GM23338 (cell line): ENCODE measurements around the gene ZNF775. TPM values are rescaled to one million over a fixed set of nuclear protein-coding genes. Genes with fewer than 3 reads are reported as not detected.

ENCODE experiments used
- ATAC-seq: fragments of 200-7000 bp; cut with Tn5 transposase; 3 replicates; pipeline ENCODE4 v1.9.1; 2020
- DNase-seq: peaks from one replicate; pipeline ENCODE4 v3.0.0-alpha.2; 2015; ENCODE audit warnings: low spot score
- H2AFZ ChIP-seq: fragments of 200-600 bp; sonication (generic); 2 replicates; pipeline ENCODE4 v1.8.0; 2016; ENCODE audit warnings: antibody characterized with exemption, mild to moderate bottlenecking, moderate library complexity
- H3F3A ChIP-seq: fragments of 200-600 bp; sonication (generic); replicated peaks from 2 replicates; pipeline ENCODE4 v1.8.0; 2017; ENCODE audit warnings: antibody characterized with exemption, mixed run types, low read depth
- H3K27ac ChIP-seq: fragments of 200-600 bp; sonication (generic); 2 replicates; pipeline ENCODE4 v1.6.1; 2016; ENCODE audit warnings: low read depth
- H3K27me3 ChIP-seq: fragments of 200-600 bp; sonication (generic); 2 replicates; pipeline ENCODE4 v1.8.0; 2016; ENCODE audit warnings: mild to moderate bottlenecking, mixed run types, moderate library complexity; ENCODE audit not compliant: insufficient read depth
- H3K36me3 ChIP-seq: fragments of 200-600 bp; sonication (generic); 2 replicates; pipeline ENCODE4 v1.8.0; 2016; ENCODE audit warnings: mild to moderate bottlenecking; ENCODE audit not compliant: insufficient read depth
- H3K4me1 ChIP-seq: fragments of 200-600 bp; sonication (generic); 2 replicates; pipeline ENCODE4 v1.8.0; 2016; ENCODE audit warnings: mild to moderate bottlenecking, moderate library complexity; ENCODE audit not compliant: insufficient read depth
- H3K4me2 ChIP-seq: fragments of 200-600 bp; sonication (generic); 2 replicates; pipeline ENCODE4 v1.7.1; 2017; ENCODE audit warnings: mixed run types
- H3K4me3 ChIP-seq: fragments of 200-600 bp; sonication (generic); 2 replicates; pipeline ENCODE4 v1.6.1; 2016; ENCODE audit warnings: mixed run types
- H3K79me2 ChIP-seq: fragments of 200-600 bp; sonication (generic); replicated peaks from 2 replicates; pipeline ENCODE4 v1.8.0; 2017; ENCODE audit warnings: mild to moderate bottlenecking; ENCODE audit not compliant: insufficient read depth
- H3K9me2 ChIP-seq: fragments of 200-600 bp; sonication (generic); 2 replicates; pipeline ENCODE4 v1.8.0; 2017; ENCODE audit not compliant: insufficient read depth
- H4K20me1 ChIP-seq: fragments of 200-600 bp; sonication (generic); replicated peaks from 2 replicates; pipeline ENCODE4 v1.8.0; 2017; ENCODE audit warnings: mild to moderate bottlenecking; ENCODE audit not compliant: insufficient read depth
- H3K27ac Mint-ChIP-seq: 2 replicates; pipeline ENCODE4 v1.8.0; 2020; ENCODE audit warnings: inconsistent platforms, mild to moderate bottlenecking, moderate library complexity, mixed read lengths
- H3K27me3 Mint-ChIP-seq: 3 replicates; pipeline ENCODE4 v1.8.0; 2022; ENCODE audit warnings: low read depth, mild to moderate bottlenecking, moderate library complexity, mixed read lengths, inconsistent platforms; ENCODE audit not compliant: insufficient read depth, poor library complexity
- H3K36me3 Mint-ChIP-seq: 3 replicates; pipeline ENCODE4 v1.8.0; 2021; ENCODE audit warnings: low read depth, mild to moderate bottlenecking, inconsistent platforms, moderate library complexity, mixed read lengths
- H3K4me1 Mint-ChIP-seq: 3 replicates; pipeline ENCODE4 v1.8.0; 2020; ENCODE audit warnings: mild to moderate bottlenecking, inconsistent platforms, mixed read lengths
- H3K4me3 Mint-ChIP-seq: 3 replicates; pipeline ENCODE4 v1.8.0; 2021; ENCODE audit warnings: moderate library complexity, mild to moderate bottlenecking, inconsistent platforms, mixed read lengths
- H3K9me3 Mint-ChIP-seq: 3 replicates; pipeline ENCODE4 v1.8.0; 2020; ENCODE audit warnings: moderate library complexity, mild to moderate bottlenecking, inconsistent platforms, mixed read lengths
- CREB1 ChIP-seq: fragments of 250-450 bp; sonication (Bioruptor Pico); IDR thresholded peaks from 2 replicates; pipeline ENCODE4 v1.5.0; 2020; ENCODE audit warnings: low read depth, mild to moderate bottlenecking, moderate library complexity
- EZH2phosphoT487 ChIP-seq: fragments of 200-600 bp; sonication (generic); IDR thresholded peaks from one replicate; pipeline ENCODE4 v1.8.1; 2018; ENCODE audit warnings: antibody characterized with exemption; ENCODE audit not compliant: unreplicated experiment
- NANOG ChIP-seq: IDR thresholded peaks from 2 replicates; pipeline ENCODE4 v1.6.1; 2016; ENCODE audit warnings: antibody characterized with exemption, borderline replicate concordance
- POLR2AphosphoS5 ChIP-seq: IDR thresholded peaks from 2 replicates; pipeline ENCODE4 v1.6.1; 2016; ENCODE audit warnings: antibody characterized with exemption, low read depth
- ZNF331 ChIP-seq: fragments of 250-450 bp; sonication (Bioruptor Pico); IDR thresholded peaks from 2 replicates; pipeline ENCODE4 v1.5.0; 2020; ENCODE audit warnings: low read depth, mild to moderate bottlenecking, moderate library complexity
- ZNF462 ChIP-seq: fragments of 250-450 bp; sonication (Bioruptor Pico); IDR thresholded peaks from 2 replicates; pipeline ENCODE4 v1.5.0; 2020; ENCODE audit warnings: mild to moderate bottlenecking, moderate library complexity
- polyA plus RNA-seq: library from polyadenylated mRNA; unstranded; fragments of >200 nt; fragmentation: Nextera tagmentation; extraction: Ambion mirVana; gene quantifications from 2 replicates; pipeline ENCODE4 v1.2.1, GENCODE V29; 2016
- total RNA-seq: library from RNA; depleted of rRNA; stranded (reverse); fragments of >200 nt; shearing (Covaris generic); gene quantifications from 2 replicates; pipeline ENCODE4 v1.2.3, GENCODE V29; 2014
- TF ChIP-seq, protein P1 (sequence below): IDR thresholded peaks from 2 replicates; pipeline ENCODE4 v1.6.1; 2016; ENCODE audit warnings: antibody characterized with exemption

Gene ZNF775
- total and polyA plus RNA-seq, 2 experiments from 2014 or later = 4.5 to 38.2 TPM

GRCh38 chr7:150425670-150426069 is 46.5 kb downstream of the ZNF775 start (continued):
- TF ChIP-seq POLR2AphosphoS5 = no peak
- TF ChIP-seq EZH2phosphoT487 = no peak
- no peak for TF ChIP-seq NANOG
- TF ChIP-seq, protein P1, sequence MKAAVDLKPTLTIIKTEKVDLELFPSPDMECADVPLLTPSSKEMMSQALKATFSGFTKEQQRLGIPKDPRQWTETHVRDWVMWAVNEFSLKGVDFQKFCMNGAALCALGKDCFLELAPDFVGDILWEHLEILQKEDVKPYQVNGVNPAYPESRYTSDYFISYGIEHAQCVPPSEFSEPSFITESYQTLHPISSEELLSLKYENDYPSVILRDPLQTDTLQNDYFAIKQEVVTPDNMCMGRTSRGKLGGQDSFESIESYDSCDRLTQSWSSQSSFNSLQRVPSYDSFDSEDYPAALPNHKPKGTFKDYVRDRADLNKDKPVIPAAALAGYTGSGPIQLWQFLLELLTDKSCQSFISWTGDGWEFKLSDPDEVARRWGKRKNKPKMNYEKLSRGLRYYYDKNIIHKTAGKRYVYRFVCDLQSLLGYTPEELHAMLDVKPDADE = no peak
- TF ChIP-seq CREB1 (CRISPR knock-in tag) = no peak
- TF ChIP-seq ZNF331 = no peak
- no peak for TF ChIP-seq ZNF462

DNA sequence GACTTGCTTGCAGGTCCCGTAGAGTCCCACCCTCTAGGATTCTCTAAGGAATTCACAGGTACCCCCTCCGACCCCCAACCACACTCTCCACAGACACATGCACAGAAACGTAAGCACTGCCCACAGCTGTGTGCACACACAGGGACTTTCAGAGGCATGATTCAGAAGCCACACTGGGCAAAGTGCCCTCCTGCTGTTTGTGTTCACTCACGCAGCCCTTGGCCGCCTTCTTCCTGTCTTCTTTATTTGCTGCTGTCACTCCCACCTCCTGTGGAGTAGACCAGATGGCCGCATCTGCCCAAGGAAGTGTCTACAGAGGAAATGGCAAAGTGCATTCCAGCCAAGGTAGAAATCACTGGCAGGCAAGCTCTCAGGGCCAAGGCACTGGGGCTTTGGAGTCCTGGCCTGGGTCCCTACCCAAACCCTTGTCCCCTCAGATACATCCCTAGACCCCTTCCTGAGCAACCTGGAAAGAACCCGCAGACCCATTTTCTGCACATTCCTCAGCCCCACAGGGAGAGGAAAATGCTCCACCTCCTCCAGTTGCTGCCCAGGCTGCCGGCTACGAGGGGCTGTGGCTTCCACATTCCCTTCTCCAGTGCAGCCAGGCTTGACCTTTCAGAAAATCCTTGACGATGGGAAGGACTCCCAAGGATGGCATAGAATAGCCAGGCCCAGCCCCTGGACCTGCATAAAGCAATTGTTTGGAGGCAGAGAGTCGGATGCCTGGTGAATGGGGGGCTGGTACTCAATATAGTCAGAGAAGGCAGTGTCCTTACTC is 49.7 kb downstream of the ZNF775 start:
- peak; percentile 35; the same call in 2 of the 3 replicates for ATAC-seq
- peaks cover 19% of the 10 kb centered on the region; the same call in 1 of the 2 replicates for H3K4me1 ChIP-seq
- H3K79me2 ChIP-seq = no peaks in the 10 kb centered on the region
- Mint-ChIP-seq H3K4me3 (no peak overlapping the region), H3K27ac (no peak overlapping the region), H3K36me3 (no peaks in the 10 kb centered on the region), H3K27me3 (peaks cover 19% of the 10 kb centered on the region), H3K9me3 (no peaks in the 10 kb centered on the region; the same call in 2 of the 3 replicates), H3K4me1 (peaks cover 31% of the 10 kb centered on the region)
- H2AFZ ChIP-seq = peak overlapping the region; percentile 73; the same call in 1 of the 2 replicates
- H3K27me3 ChIP-seq = no peaks in the 10 kb centered on the region
- H3K27ac ChIP-seq = no peak overlapping the region
- H3K36me3 ChIP-seq = no peaks in the 10 kb centered on the region
- peak; percentile 41 for DNase-seq
- no peak overlapping the region for H3K4me3 ChIP-seq
- 0 out of 2 replicates have a peak, but pooled peaks cover 8% of the 10 kb centered on the region for H3K9me2 ChIP-seq
- peak overlapping the region; percentile 6; the same call in 1 of the 2 replicates for H3K4me2 ChIP-seq
- no peaks in the 10 kb centered on the region for H3F3A ChIP-seq
- H4K20me1 ChIP-seq = no peaks in the 10 kb centered on the region
- TF ChIP-seq, protein P1 = no peak
